Activated T-cell treated with anti-CD3 and anti-CD28 coated beads, Interleukin-2, amount 50 U/mL, for 48 hours (primary cell): ENCODE measurements around the gene MEG3.

Source experiments
- DNase-seq, 2 experiments: peaks; one replicate each; pipeline ENCODE4 v3.0.0-alpha.2; 2020

Gene MEG3

GRCh38 chr14:100867631-100868315 is 41.9 kb downstream of the MEG3 start:
- DNase-seq = no peak

GRCh38 chr14:100868621-100869370 is 42.9 kb downstream of the MEG3 start:
- no peak for DNase-seq

- peak in 1 of 2 experiments; percentile 24 for DNase-seq
These were observed 45.6 kb downstream of the MEG3 start for GRCh38 chr14:100871234-100872186.

- peak in 1 of 2 experiments; percentile 20 for DNase-seq
These were observed 46.6 kb downstream of the MEG3 start for GRCh38 chr14:100872259-100873095.

GRCh38 chr14:100873096-100873482 is 47.2 kb downstream of the MEG3 start:
- no peak for DNase-seq

- no peak for DNase-seq
These were observed 48.1 kb downstream of the MEG3 start for GRCh38 chr14:100874051-100874410.

GRCh38 chr14:100874411-100875091 is 48.6 kb downstream of the MEG3 start:
- no peak for DNase-seq

GRCh38 chr14:100875126-100875525 is 49.2 kb downstream of the MEG3 start:
- no peak for DNase-seq

- DNase-seq = no peak
These were observed 50.1 kb downstream of the MEG3 start for GRCh38 chr14:100875861-100876590.

- no peak for DNase-seq
These were observed 52.6 kb downstream of the MEG3 start for GRCh38 chr14:100878271-100879146.

GRCh38 chr14:100879194-100879593 is 53.3 kb downstream of the MEG3 start:
- DNase-seq = no peak

GRCh38 chr14:100879782-100880181 is 53.9 kb downstream of the MEG3 start:
- DNase-seq = no peak

GRCh38 chr14:100880271-100881101 is 54.6 kb downstream of the MEG3 start:
- no peak for DNase-seq

- no peak for DNase-seq
These were observed 55.5 kb downstream of the MEG3 start for GRCh38 chr14:100881211-100882025.

GRCh38 chr14:100882026-100882967 is 56.4 kb downstream of the MEG3 start:
- DNase-seq = no peak

GRCh38 chr14:100882991-100883788 is 57.3 kb downstream of the MEG3 start:
- no peak for DNase-seq
